ENCODE measurements around the gene IL1R2. TPM values are rescaled to one million over a fixed set of nuclear protein-coding genes. Genes with fewer than 3 reads are reported as not detected.

IL1R2 gene
- total RNA-seq, 1 donor from 2014 or later: 0.96 TPM

GRCh38 chr2:101985793-101986164 lies 6.0 kb upstream of the IL1R2 start:
- TF ChIP-seq, protein P1, sequence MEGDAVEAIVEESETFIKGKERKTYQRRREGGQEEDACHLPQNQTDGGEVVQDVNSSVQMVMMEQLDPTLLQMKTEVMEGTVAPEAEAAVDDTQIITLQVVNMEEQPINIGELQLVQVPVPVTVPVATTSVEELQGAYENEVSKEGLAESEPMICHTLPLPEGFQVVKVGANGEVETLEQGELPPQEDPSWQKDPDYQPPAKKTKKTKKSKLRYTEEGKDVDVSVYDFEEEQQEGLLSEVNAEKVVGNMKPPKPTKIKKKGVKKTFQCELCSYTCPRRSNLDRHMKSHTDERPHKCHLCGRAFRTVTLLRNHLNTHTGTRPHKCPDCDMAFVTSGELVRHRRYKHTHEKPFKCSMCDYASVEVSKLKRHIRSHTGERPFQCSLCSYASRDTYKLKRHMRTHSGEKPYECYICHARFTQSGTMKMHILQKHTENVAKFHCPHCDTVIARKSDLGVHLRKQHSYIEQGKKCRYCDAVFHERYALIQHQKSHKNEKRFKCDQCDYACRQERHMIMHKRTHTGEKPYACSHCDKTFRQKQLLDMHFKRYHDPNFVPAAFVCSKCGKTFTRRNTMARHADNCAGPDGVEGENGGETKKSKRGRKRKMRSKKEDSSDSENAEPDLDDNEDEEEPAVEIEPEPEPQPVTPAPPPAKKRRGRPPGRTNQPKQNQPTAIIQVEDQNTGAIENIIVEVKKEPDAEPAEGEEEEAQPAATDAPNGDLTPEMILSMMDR (IDR thresholded peaks at IDR 0.05; ENCODE audit: borderline replicate concordance): no peak
- no peaks in the 10 kb centered on the region for H3K9me3 ChIP-seq (replicated peaks)
- DNase-seq: no peak
- peaks cover 18% of the 10 kb centered on the region for H3K27me3 ChIP-seq (ENCODE audit: low read depth)
- no peak overlapping the region for H3K27ac ChIP-seq (replicated peaks)
- no peak overlapping the region for H3K4me3 ChIP-seq
- intact Hi-C loops (cut with micrococcal nuclease): loop anchor here (10.0 kb wide), 1 partner anchor 101 kb away; no protein-coding TSS in a partner anchor
- peaks cover 8% of the 10 kb centered on the region for H3K4me1 ChIP-seq
- H3K36me3 ChIP-seq: no peaks in the 10 kb centered on the region

DNA sequence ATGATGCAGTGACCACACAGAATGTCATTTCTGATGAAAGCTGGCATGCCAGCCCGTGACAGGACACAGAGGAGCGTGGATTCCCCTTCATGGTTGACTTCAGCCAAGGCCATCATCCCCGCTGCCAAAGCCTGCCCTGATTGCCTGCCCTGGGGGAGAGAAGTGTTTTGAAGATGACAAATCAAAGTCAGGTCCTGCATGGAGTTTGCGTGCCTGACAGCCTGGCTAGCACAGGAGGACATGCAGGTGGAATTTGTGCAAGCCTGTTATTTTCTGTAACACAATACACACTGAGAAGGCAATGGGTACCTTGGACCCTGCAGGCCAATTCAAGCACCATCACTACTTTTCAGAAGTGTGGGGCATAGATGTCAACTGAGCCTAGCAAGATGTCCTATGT lies 5.4 kb upstream of the IL1R2 start:
- no peaks in the 10 kb centered on the region for H3K36me3 ChIP-seq
- H3K4me3 ChIP-seq: no peak overlapping the region
- DNase-seq: no peak
- H3K4me1 ChIP-seq: peaks cover 8% of the 10 kb centered on the region
- H3K9me3 ChIP-seq (replicated peaks): no peaks in the 10 kb centered on the region
- intact Hi-C loops (cut with micrococcal nuclease): loop anchor here (10.0 kb wide), 1 partner anchor 102 kb away; no protein-coding TSS in a partner anchor
- TF ChIP-seq, protein P1 (IDR thresholded peaks at IDR 0.05; ENCODE audit: borderline replicate concordance): no peak
- peaks cover 18% of the 10 kb centered on the region for H3K27me3 ChIP-seq (ENCODE audit: low read depth)
- H3K27ac ChIP-seq (replicated peaks): no peak overlapping the region

- no peak for DNase-seq
- peaks cover 24% of the 10 kb centered on the region for H3K27me3 ChIP-seq (ENCODE audit: low read depth)
- H3K36me3 ChIP-seq: no peaks in the 10 kb centered on the region
- TF ChIP-seq, protein P1 (IDR thresholded peaks at IDR 0.05; ENCODE audit: borderline replicate concordance): no peak
- peaks cover 8% of the 10 kb centered on the region for H3K4me1 ChIP-seq
- intact Hi-C loops (cut with micrococcal nuclease): loop anchor here (10.0 kb wide), 1 partner anchor 102 kb away; no protein-coding TSS in a partner anchor
- H3K27ac ChIP-seq (replicated peaks): no peak overlapping the region
- no peak overlapping the region for H3K4me3 ChIP-seq
- H3K9me3 ChIP-seq (replicated peaks): no peaks in the 10 kb centered on the region
Observed at GRCh38 chr2:101986804-101987740, 4.7 kb upstream of the IL1R2 start.

- no peak overlapping the region for H3K4me3 ChIP-seq
- DNase-seq: no peak
- TF ChIP-seq, protein P1 (IDR thresholded peaks at IDR 0.05; ENCODE audit: borderline replicate concordance): no peak
- H3K4me1 ChIP-seq: peaks cover 8% of the 10 kb centered on the region
- no peaks in the 10 kb centered on the region for H3K36me3 ChIP-seq
- H3K9me3 ChIP-seq (replicated peaks): no peaks in the 10 kb centered on the region
- no peak overlapping the region for H3K27ac ChIP-seq (replicated peaks)
- intact Hi-C loops (cut with micrococcal nuclease): loop anchor here (10.0 kb wide), 1 partner anchor 103 kb away; no protein-coding TSS in a partner anchor
- peaks cover 30% of the 10 kb centered on the region for H3K27me3 ChIP-seq (ENCODE audit: low read depth)
Observed at GRCh38 chr2:101987832-101988231, 3.9 kb upstream of the IL1R2 start.

DNA sequence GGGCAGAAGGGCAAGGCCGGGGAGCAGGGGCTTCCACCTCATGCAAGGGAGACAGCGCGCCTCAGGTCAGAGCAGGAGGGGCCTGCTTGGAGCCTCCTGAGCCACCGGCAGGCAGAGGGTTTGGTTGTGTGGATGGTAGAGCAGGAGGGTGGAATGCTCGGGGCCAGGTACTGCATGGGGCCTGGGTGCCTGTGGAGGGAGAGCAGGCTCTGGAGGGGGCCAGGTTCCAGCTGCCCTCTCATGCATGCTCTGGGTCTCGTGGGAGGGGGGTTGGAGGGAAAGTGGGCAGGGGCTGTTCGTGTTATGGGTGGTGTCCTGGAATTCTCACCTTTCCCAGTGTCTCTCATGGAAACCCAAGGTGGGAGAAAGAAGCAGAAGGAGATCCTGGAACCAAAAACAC lies 3.2 kb upstream of the IL1R2 start:
- TF ChIP-seq, protein P1 (IDR thresholded peaks at IDR 0.05; ENCODE audit: borderline replicate concordance): no peak
- Histone ChIP-seq H3K27me3 (ENCODE audit: low read depth) (peaks cover 37% of the 10 kb centered on the region), H3K4me3 (no peak overlapping the region), H3K36me3 (no peaks in the 10 kb centered on the region), H3K9me3 (replicated peaks) (no peaks in the 10 kb centered on the region), H3K27ac (replicated peaks) (no peak overlapping the region), H3K4me1 (peaks cover 4% of the 10 kb centered on the region)
- intact Hi-C loops (cut with micrococcal nuclease): loop anchor here (10.0 kb wide), 1 partner anchor 104 kb away; no protein-coding TSS in a partner anchor
- DNase-seq: no peak
